COLO668 (cell line): ENCODE measurements around the gene LYPD1.
"Not testable (repeated sequence)": the region's sequence is repeated elsewhere in the genome, so short reads cannot be mapped to it uniquely, and the experiment has no call there.

ENCODE experiments used
- DNase-seq: peaks from one replicate; lab custom pipeline; 2025; ENCODE audit not compliant: unreplicated experiment; lab: John Stamatoyannopoulos, UW

LYPD1 gene, protein sequence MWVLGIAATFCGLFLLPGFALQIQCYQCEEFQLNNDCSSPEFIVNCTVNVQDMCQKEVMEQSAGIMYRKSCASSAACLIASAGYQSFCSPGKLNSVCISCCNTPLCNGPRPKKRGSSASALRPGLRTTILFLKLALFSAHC

DNA sequence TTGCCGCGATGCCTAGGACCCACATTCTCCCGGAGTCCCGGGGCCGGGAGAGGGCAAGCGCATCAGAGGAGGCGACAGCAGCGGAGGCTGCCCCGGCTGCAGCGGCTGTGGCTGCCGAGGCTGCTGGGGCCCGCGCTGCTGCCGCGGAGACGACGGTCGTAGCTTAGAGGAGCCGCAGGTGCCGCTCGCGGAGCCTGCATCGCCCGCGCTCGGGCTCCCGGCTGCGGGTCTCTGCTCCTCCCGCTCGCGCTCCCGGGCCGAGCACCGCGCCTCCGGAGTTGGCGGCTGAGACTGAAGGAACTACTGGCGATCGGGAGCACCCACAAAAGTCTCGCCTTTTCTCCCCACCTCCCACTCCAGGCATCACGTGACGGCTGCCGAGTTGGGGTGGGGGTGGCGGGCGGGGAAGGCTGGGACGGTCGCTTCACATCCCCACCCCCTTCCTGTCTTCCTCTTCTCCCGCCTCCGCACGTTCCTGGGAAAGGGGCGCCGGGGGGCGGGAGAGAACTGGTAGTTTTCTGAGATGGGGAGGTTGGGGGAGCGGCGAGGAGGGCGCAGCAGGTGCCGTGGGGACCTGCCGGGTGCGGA, at the start of gene LYPD1:
Gene LYPD1 (minus strand): TSS at position 298 of the 588 bp plus-strand sequence. CDS start 273 bp downstream, at position 25.
- peak; percentile 74 for DNase-seq

DNA sequence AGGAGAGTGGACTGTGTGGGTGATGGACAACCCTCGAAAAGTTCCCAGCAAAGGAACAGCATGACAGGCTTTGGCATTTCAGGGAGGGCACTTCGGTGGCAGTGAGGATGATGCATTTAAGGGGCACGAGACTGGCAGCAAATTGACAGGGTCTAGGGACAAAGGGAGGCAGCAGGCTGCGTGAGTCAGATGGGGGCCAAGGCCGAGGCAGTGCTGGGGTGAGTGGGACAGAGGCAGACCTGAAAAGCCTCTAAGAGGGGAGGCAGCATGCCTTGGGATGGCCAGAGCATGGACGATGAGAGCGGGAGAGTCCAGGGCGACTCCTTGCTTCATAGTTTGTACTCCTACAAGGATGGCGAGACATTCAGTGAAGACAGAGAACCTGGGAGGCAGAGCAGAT, 49.5 kb upstream of the LYPD1 start:
- no peak for DNase-seq

DNA sequence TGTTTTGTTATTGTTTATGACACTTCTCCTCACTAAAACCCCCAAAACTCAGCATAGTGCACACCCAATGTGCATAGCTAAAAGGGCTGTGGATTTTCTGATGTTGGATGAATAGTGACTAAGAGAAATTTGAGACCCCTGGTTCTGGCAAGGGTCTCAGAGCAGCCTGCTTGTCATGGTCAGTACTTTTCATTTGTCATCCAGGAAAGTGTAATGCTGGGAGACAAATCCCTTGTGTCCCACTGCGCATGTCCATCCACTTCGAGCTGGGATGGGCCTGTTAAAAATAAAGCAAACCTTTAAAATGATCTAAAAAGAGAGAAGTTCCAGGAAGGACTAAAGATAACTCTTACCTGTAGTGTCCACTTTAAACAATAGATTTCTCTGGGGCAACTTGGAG, 46.9 kb upstream of the LYPD1 start:
- DNase-seq, result no peak

DNA sequence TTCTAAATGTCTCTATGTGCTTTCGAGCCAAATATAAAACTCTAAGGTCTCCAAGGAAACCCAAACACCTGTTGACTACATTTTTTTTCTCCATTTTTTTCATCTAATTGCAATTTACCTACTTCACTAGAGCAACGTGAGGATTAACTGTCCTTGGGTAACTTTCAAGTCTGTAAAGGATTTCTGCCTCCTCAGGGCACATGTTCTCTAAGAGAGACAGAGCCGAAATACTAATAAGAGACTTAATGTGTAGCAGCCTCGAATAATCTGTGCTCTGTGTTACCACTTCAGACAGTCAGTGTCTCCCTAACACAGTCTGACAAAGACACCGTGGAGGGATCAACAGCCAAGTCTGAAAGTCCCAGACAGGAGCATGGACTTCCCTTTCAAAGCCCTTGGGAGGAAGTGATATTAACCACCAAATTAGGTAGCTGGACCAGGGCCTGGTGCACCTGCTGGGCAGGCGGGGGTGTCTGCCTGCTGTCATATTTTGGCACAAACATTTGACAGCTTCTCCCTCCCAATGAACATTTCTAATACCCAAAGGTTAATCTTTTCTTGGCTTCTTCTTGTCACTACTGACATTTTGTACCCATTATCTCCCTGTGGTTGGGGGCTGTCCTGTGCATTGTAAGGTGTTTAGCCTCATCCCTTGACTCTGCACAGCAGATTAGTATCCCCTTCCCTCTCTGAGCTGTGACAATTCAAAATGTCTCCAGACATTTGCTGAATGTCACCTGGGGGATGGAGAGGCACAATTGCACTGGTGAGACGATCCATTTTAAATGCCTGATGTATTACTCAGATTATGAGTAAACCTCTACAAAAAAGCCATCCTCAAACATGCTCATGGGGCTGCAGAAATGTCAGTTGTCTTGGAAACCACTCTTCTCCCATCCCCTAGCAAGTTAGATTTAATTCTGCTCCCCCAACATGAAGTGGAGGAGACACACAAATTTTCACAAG, 45.7 kb upstream of the LYPD1 start:
- no peak for DNase-seq

DNA sequence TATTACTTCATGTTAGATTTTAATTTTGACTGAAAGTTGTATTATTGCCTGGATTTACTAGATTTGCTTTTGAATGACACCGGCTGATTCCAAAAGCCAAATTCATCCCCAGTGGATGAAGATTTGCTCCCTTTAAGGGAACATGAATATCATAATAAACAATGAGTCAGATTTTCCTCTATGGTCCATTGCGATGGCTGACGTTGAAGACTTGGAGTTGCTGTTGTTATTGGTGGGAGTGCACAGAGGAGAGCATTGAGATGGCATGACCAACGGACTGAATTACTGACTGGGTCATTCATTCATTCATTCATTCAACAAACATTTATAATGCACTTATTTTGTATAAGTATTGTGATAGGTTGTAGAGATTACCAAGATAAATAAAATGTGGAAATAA, 33.4 kb upstream of the LYPD1 start:
- no peak for DNase-seq

DNA sequence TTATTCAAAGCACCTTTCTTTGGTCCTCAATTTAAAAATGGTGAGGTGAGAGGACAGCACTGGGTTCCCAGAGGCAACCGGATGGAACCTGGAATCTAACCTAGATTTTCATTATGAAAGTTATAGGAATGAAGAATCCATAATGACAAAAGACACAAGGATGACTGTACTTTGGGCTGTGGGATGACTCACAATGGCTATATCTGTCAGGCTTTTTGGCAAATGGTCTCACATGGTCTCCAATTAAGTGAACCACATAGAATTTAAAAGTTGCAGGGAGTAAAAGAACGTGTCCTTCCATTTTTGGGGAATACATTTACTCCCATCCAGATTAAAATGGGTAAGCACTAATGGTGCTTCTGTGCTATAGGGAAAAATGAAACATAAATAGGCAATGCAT, 31.8 kb upstream of the LYPD1 start:
- DNase-seq, result no peak

DNA sequence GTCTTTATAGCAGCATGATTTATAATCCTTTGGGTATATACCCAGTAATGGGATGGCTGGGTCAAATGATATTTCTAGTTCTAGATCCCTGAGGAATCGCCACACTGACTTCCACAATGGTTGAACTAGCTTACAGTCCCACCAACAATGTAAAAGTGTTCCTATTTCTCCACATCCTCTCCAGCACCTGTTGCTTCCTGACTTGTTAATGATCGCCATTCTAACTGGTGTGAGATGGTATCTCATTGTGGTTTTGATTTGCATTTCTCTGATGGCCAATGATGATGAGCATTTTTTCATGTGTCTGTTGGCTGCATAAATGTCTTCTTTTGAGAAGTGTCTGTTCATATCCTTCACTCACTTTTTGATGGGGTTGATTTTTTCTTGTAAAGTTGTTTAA, 29.8 kb upstream of the LYPD1 start:
- not testable (repeated sequence) for DNase-seq

DNA sequence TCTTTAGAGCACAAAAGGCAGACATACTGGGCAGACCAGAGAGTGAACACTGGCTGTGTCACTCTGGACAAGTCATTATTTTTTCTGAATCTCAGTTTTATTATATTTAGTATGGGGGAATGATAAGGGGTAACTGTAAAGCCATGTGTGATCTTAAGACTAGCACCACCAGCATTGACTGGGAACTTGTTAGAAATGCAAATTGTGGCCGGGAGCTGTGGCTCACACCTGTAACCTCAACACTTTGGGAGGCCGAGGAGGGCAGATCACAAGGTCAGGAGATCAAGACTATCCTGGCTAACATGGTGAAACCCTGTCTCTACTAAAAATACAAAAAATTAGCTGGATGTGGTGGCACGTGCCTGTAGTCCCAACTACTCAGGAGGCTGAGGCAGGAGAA, 28.3 kb upstream of the LYPD1 start:
- not testable (repeated sequence) for DNase-seq

DNA sequence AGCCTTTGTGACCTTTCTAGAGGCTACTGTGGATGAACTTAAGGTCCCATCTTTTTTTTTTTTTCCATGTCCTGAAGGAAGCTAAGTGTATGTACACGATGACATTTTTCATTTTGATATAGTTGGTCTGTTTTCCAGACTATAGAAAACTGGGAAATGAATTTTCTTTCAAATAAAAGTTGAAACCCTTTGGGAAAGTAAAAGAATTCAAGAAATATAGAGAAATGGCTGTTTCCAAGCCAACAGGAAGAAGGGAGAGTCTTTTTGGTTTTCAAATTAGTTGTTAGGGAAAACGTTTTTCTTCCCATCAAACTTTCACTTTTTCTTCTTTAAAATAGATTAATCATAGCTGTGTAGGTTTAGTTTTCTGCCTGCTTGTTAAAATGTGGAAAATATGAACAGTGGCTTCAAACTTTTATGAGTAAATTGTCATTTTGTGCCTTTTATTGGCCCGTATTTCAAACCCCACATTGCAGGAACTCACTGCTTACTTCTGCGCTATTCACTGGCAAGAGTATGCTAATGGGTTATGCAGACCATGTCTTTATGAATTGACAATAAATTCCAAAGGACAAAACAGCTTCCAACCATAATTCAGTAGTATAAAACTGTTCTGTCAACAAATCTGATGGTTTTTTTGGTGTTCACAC, 27.7 kb upstream of the LYPD1 start:
- DNase-seq, result no peak

DNA sequence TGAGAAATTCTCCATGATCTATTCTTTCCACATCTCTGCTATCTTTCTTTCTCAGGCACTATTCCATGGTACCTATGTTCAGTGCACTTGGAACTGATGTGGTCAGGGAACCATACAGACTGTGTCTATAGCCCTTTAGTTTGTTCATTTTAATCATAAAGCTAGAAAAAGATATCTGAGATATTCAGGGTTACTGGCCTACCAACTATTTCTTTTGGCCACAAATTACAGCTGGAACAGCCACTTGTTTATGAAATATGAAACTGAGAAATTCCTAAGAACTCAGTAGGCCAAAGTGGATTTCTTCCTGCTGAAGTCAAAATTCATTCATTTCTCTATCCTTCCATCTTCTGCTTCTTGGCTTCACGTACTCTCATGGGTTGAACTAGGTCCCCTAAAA, 22.8 kb upstream of the LYPD1 start:
- DNase-seq, result no peak

DNA sequence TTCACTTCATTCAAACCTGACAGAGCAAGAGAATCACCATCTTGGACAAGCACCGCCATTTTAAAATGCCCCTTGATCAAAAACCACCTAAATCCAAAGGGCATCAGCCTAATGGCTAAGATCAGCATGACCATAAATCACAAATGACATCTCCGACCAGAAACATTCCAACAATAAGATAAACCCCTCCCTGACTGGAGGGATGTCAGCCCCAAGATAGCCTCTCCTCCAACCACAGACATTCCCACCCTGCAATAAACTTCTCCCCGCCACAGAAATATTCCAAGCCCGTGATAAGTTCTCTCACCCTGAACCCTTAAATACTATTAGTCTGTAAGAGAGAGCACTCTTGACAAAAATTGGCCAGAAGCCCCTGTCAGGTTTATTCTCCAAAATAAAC, 21.6 kb upstream of the LYPD1 start:
- DNase-seq, result no peak

DNA sequence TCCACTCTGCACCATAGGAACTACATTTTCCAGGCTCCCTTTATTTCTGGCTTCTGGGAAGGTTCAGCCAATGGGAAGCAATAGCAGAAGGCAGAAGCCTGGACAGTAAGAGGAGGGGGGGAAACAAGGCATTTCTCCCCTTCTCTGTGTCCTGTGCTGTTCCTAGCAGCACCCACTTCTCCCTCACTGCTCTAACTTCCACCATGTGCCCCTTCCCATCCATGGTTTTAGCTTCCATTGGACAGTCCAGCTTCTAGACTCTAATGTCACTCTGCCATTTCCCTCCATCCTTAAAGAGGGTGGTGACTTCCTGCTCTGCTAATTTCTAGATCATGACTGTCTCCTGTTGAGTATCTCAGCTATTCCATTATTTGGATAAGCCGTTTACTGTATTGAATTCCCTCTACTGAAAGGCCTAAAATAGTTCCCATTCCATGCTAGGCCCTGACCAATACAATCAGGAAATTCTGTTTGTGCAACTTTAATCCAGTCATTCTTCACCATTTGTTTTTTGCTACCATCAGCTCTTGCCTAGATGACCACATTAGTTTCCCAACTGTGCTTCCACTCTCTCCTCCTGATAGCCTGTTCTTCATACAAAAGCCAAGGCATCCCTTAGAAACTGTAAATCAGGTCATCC, 20.8 kb upstream of the LYPD1 start:
- DNase-seq, result no peak

DNA sequence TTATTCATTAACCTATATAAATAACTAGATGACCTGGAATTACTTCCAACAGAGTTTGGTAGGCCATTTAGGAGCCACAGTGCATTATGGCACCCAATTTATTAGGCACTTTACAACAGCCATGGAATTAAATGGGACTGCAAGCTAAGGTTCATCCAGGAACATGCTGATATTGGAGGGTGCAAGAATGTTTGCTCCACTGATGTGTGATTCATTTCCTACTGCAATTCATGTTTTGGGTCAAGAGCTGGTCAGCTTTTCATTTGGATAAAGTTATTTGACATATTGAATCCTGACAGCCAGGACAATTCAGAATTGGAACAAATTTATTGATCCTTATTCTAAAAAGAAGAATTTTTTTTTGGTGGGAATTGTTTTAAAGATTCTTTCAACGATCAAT, 11.8 kb upstream of the LYPD1 start:
- no peak for DNase-seq

DNA sequence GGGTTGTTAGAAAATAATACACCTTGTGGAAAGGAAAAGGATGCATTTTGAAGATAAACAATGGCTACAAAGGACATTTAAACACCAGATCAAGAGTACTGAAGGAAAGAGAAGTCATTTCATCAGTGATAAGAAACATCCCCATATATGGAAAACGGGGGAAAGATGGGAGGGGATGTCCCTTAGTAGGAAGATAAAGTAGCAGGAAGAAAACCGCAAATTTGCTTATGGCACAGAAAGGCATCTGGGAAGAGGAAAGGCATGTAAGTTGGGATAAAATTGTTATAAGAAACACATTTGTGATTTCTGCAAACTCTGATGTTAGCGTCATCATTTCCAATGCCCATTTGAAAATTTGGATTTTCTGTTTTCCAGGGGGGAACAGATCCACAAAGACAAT, 10.5 kb upstream of the LYPD1 start:
- DNase-seq, result no peak

DNA sequence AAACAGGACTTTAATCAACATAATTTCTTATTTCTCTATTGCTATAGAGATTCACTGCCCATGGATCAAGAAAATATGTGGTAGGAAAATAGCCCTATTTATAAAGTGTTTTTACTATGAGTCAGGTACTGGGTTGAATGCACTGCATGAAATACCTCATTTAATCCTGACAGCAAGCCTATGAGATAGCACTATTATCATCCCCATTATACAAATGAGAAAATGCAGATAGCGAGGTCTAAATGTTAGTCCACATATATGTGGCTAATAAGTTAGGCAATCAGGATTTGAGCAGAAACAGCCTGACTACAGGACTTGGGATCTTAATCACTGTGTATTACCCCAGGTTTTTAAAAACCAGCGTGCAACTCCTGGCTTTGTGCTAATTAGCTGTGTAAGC, 8.5 kb upstream of the LYPD1 start:
- no peak for DNase-seq

DNA sequence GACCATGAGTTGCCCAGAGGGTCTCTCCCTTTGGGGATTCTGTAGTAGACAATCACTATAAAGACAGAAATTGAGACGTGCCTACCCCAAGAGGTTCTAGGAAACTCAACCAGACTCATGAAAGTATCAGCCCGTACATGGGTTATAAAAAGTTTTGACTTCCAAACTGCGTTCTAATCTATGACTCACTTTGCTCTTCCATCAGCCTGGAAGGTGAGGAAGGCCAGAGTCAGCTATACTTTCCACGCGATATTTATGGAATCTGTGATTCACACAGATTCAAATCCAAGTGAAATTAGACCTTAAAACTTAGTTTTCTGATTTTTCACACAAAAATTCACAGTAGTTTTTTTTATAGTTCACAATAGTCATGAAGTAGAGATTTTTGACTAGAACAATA, 7.7 kb upstream of the LYPD1 start:
- DNase-seq, result no peak

DNA sequence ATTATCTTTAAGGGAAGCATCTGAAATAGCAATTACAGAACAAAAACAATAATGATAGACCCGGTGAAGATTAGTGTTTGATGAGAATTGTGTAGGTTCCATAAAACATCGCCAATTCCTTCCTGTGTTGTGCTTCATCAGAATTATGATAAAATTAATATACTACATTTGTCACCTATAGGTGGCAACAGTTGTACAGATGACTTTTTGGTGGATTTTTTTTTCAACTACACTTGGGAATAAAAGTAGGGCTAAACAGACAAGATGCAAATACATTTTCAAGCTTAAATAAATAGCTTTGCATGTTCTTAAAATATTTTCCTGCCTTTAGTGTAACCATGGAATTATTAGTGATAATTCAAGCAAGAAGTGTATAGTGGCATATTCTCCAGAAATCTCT, 7.0 kb upstream of the LYPD1 start:
- DNase-seq, result no peak

DNA sequence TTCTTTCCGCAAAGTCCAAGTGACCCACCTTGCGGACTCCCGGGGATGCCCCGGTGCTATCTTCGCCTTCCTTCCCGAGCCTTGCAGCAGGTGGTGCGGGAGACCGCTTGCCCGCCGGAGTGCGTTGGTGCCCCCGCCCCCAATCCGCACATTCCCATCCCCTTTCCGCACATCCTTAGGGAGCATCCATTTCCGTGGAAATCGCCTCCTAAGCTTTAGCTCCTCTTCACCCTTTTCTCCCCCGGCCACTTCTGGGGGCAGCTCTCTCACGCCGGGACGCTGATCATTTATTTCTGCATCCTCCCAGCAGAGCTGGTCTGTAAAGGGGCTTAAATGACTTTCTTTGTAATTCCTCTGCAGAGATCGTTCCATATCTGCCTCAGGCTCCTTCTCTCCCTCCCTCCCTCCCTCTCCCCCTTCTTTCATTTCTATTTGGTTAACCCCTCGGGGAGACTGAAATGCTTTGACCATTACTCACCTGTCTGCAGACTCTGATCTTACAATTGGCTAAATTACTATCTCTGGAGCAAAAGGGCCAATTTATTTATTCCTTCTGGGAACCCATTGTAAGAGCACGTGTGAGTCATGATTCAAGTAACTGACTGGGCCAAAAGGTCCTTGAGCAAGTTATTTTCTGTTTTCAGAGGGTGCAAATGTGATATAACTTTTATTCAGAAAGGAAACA, 1.3 kb upstream of the LYPD1 start:
- DNase-seq, result no peak

DNA sequence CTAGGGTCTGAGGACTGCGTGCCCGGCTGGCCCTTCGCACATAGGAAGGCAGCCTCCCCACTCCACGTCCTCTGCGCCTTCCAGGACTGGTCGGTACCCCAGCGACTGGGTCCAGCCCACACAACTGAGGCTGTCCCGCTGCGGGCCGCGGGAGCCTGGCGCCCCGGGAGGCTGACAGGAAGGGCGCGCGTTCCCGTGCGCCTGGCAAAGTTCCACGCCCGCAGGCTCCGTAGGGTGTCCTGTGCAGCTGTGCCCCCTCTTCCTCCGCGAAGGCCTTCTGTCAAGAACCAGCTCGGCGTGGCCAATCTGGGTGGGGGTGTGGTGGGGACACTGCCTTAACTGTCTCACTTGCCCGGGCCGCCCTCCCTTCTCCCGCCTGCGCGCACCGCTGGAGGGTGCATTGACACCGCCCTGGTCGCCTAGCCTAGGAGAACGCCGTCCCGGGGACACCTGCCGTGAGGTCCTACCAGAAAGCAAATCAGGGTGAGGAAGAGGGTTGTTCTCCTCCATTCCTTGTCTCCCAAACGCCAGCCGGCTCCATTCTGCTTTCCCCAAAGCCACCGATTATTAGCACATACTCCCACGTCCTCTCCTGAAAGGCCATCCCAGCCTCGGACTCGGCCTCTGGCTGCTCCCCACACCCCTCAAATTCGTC, 618 bp upstream of the LYPD1 start:
- DNase-seq, result peak; percentile 75
